ENCODE data around the gene SLC1A1. TPM values are rescaled to one million over a fixed set of nuclear protein-coding genes. Genes with fewer than 3 reads are reported as not detected.

Gene SLC1A1
- total and polyA plus RNA-seq, 2 of the 13 experiments (the other 11 are each of a cell fraction or from before 2014, with no cell fraction given), result not detected

- 77% methylated on average over 4 of the region's 4 CpGs for WGBS (ENCODE audit: low lambda C conversion rate)
- CTCF ChIA-PET (ENCODE audit: low intra/inter-chr PET ratio, low total read pairs), result no interaction called here
- H3K79me2 ChIP-seq (ENCODE audit: insufficient read depth, low read length), result no peaks in the 10 kb centered on the region
- BruUV-seq (replicated peaks), result no TSS peak
- H3K9me3 ChIP-seq (ENCODE audit: low read length), result no peaks in the 10 kb centered on the region
- FAIRE-seq (no peak), DNase-seq (ENCODE audit: low spot score) (no peak), ATAC-seq (no peak)
- no peak overlapping the region for H3K4me2 ChIP-seq (ENCODE audit: low read depth, low read length)
- H4K20me1 ChIP-seq (ENCODE audit: insufficient read depth, low read length), result no peaks in the 10 kb centered on the region
- no peaks in the 10 kb centered on the region for H3K4me1 ChIP-seq (ENCODE audit: insufficient read depth, low read length)
- H3K27me3 ChIP-seq (ENCODE audit: control insufficient read depth in 1 of 2, insufficient read depth in 2 of 2, low read length in 2 of 2), result no peaks in the 10 kb centered on the region
- intact Hi-C loops (cut with micrococcal nuclease; ENCODE audit: unreplicated experiment) (no loop called here), in situ Hi-C loops (cut with HindIII; ENCODE audit: extremely low pct_ligation_motif_present, low pct_unique_long_range_greater_than_20kb) (no loop called here)
- TF ChIP-seq HMGA1 (CRISPR knock-in tag; conservative IDR thresholded peaks at IDR 0.05) (no peak), ELF4 (CRISPR knock-in tag; IDR thresholded peaks at IDR 0.05; ENCODE audit: borderline replicate concordance) (no peak), IKZF1 (IDR thresholded peaks at IDR 0.05) (no peak), ZNF205 (CRISPR knock-in tag; IDR thresholded peaks at IDR 0.05) (no peak)
- H3K4me3 ChIP-seq (replicated peaks in 1 of 3; ENCODE audit: insufficient read depth in 1 of 3, low read depth in 2 of 3, low read length in 3 of 3), result no peak overlapping the region
- no peak overlapping the region for H2AFZ ChIP-seq (ENCODE audit: low read length)
- no peaks in the 10 kb centered on the region for H3K36me3 ChIP-seq (replicated peaks in 1 of 2; ENCODE audit: control insufficient read depth in 1 of 2, insufficient read depth in 2 of 2, low read length in 2 of 2)
- no peak overlapping the region for H3K27ac ChIP-seq (ENCODE audit: extremely low read length, insufficient read depth, low read length)
- POLR2A ChIA-PET, result no interaction called here
- no peak overlapping the region for H3K9ac ChIP-seq (ENCODE audit: insufficient read depth, low read depth, low read length)
Measured at GRCh38 chr9:4594545-4594944, 104.3 kb downstream of the SLC1A1 start.

- Histone ChIP-seq H3K4me2 (ENCODE audit: low read depth, low read length) (no peak overlapping the region), H3K4me1 (ENCODE audit: insufficient read depth, low read length) (no peaks in the 10 kb centered on the region), H2AFZ (ENCODE audit: low read length) (no peak overlapping the region), H3K27me3 (ENCODE audit: control insufficient read depth in 1 of 2, insufficient read depth in 2 of 2, low read length in 2 of 2) (no peaks in the 10 kb centered on the region), H3K36me3 (replicated peaks in 1 of 2; ENCODE audit: control insufficient read depth in 1 of 2, insufficient read depth in 2 of 2, low read length in 2 of 2) (no peaks in the 10 kb centered on the region), H4K20me1 (ENCODE audit: insufficient read depth, low read length) (no peaks in the 10 kb centered on the region), H3K4me3 (replicated peaks in 1 of 3; ENCODE audit: insufficient read depth in 1 of 3, low read depth in 2 of 3, low read length in 3 of 3) (no peak overlapping the region), H3K9ac (ENCODE audit: insufficient read depth, low read depth, low read length) (no peak overlapping the region), H3K9me3 (ENCODE audit: low read length) (no peaks in the 10 kb centered on the region), H3K79me2 (ENCODE audit: insufficient read depth, low read length) (no peaks in the 10 kb centered on the region), H3K27ac (ENCODE audit: extremely low read length, insufficient read depth, low read length) (no peak overlapping the region)
- no peak for ATAC-seq
- no peak for FAIRE-seq
- 53% methylated on average over 2 of the region's 2 CpGs for WGBS (ENCODE audit: low lambda C conversion rate)
- CTCF ChIA-PET (ENCODE audit: low intra/inter-chr PET ratio, low total read pairs), result no interaction called here
- in situ Hi-C loops (cut with HindIII; ENCODE audit: extremely low pct_ligation_motif_present, low pct_unique_long_range_greater_than_20kb), result no loop called here
- DNase-seq (ENCODE audit: low spot score), result no peak
- POLR2A ChIA-PET, result no interaction called here
- intact Hi-C loops (cut with micrococcal nuclease; ENCODE audit: unreplicated experiment), result no loop called here
- BruUV-seq (replicated peaks), result no TSS peak
- TF ChIP-seq FOXC1 (CRISPR knock-in tag; IDR thresholded peaks at IDR 0.05; ENCODE audit: borderline replicate concordance), result no peak
- TF ChIP-seq THYN1 (CRISPR knock-in tag; IDR thresholded peaks at IDR 0.05; ENCODE audit: borderline replicate concordance, low read depth), result no peak
- no peak for TF ChIP-seq ZNF672 (CRISPR knock-in tag; IDR thresholded peaks at IDR 0.05)
- TF ChIP-seq ZC3H13 (CRISPR knock-in tag; IDR thresholded peaks at IDR 0.05), result no peak
- TF ChIP-seq DDIT3 (CRISPR knock-in tag; IDR thresholded peaks at IDR 0.05), result no peak
- TF ChIP-seq ZBTB40 (IDR thresholded peaks at IDR 0.05), result no peak
- no peak for TF ChIP-seq ZBTB40 (CRISPR knock-in tag; IDR thresholded peaks at IDR 0.05)
Measured at GRCh38 chr9:4594994-4595393, 104.7 kb downstream of the SLC1A1 start.
